VCaP (cell line): ENCODE data around the gene UBAC1.

Source experiments
- H3K27ac ChIP-seq: fragments of 450-650 bp; 2 replicates; pipeline ENCODE4 v1.5.1; 2017
- CTCF ChIP-seq: fragments of 450-650 bp; conservative IDR thresholded peaks from 2 replicates; pipeline ENCODE4 v1.5.1; 2017; ENCODE audit warnings: mild to moderate bottlenecking, moderate library complexity

Gene UBAC1

DNA sequence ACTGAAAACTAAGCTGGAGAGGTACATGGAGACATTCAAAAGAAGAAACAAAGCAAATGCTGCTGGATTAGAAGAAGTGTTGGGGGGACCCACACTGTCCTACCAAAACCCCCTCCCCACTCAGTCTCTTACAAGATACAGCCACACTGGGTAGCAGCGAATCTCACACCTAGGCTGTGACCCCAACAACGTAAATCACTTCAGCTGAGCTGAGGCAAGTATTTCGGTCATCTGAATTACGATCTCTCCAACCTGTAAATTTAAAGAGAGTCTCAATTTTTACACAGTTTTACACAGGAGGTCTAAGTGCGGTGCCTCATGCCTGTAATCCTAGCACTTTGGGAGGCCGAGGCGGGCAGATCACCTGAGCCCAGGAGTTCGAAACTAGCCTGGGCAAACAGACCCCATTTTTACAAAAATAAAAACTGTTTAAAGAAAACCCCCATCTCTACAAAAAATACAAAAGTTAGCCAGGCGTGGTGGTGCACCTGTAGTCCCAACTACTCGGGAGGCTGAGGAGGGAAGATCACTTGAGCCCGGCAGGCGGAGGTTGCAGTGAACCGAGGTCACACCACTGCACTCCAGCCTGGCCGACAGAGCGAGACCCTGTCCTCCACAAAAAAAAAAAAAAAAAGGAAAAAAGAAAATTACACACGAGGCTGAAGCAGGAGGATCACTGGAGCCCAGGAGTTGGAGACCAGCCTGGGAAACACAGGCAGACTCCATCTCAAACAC lies 57.2 kb downstream of the UBAC1 start:
- no peak for TF ChIP-seq CTCF
- H3K27ac ChIP-seq = peak overlapping the region; percentile 96

DNA sequence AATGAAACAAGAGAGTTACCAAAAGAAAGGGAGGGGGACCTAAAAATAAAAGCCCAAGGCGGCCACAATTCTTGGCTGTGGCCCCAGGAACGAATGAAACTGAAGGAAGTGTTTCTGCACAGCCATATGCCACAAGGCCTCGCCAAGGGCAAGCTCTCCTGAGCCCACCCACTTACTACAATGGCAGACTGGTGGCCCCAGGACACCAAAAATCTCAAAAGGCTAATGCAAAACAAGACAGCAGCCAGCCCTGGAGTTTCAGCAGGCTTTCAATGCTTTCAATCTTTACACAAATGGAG lies 57.9 kb downstream of the UBAC1 start:
- peak overlapping the region; percentile 96 for H3K27ac ChIP-seq
- TF ChIP-seq CTCF = no peak

GRCh38 chr9:135902655-135903357 lies 58.4 kb downstream of the UBAC1 start:
- TF ChIP-seq CTCF = no peak
- H3K27ac ChIP-seq = peak overlapping the region; percentile 96; the same call in 1 of the 2 replicates

DNA sequence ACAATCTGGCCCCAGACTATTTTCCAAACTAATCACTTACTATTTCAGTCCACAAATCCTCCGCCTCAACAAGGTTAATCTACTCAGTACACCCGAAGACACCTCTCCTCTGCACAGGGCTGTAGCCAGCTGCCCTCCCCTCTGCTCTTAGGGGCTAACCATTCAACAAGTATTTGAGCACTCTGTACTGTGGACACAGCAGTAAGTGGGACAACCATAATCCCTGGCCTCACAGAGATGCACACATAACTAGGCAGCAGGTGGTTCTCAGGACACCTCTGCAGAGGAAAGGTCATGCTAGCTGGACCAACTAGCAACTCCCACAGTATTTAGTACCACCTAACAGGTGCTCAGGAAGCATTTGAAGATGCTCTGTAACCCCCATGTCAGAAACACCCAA lies 59.3 kb downstream of the UBAC1 start:
- TF ChIP-seq CTCF = no peak
- H3K27ac ChIP-seq = no peak overlapping the region

- no peak overlapping the region for H3K27ac ChIP-seq
- no peak for TF ChIP-seq CTCF
These were observed 60.0 kb downstream of the UBAC1 start for GRCh38 chr9:135901031-135901758.

DNA sequence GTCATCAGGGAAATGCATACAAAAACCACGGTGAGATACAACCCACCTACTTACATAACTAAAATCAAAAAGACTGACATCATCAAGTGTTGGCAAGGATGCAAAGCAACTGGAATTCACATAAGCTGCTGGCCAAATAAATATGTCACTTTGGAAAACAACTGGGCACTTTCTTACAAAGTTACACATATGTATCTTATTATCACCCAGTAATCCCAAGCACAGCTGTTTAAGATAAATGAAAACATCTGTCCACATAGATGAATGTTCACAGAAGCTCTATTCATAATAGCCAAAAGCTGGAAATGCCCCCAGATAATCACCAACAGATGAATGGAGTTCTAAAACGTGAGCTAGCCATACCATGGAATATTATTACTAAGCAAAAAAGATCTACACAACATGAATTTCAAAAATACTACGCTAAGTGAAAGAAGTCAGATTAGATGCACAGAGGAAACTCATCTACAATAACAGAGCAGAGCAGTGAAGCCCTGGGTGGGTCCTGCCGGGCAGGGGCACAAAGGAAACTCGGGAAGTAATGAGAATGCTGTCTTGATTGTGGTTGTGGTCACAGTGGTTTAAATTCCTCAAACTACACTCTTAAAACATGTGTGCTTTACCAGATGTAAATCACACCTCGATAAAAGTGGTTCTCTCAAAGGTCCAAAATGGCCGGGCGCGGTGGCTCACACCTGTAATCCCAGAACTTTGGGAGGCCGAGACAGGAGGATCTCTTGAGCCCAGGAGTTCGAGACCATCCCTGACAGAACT lies 62.4 kb downstream of the UBAC1 start:
- H3K27ac ChIP-seq = no peak overlapping the region
- no peak for TF ChIP-seq CTCF

DNA sequence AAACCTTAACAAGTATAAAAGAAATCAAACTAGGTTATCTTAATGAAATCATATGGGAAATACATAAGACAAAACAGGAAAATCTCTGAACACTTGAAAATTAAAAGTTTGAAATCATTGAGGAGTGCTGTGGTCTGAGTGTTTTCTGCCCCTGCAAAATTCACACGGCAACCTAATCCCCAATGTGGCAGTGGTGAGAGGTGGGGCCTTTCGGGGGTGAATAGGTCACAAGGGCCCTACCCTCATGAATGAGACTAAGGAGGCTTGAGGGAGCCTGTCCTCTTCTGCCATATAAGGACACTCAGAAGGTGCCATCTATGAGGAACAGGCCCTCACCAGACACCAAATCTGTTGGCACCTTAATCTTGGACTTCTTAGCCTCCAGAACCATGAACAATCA lies 64.5 kb downstream of the UBAC1 start:
- H3K27ac ChIP-seq = no peak overlapping the region
- TF ChIP-seq CTCF = no peak
